ENCODE results near the gene PRKCB.
"Not testable (repeated sequence)": the region's sequence is repeated elsewhere in the genome, so short reads cannot be mapped to it uniquely, and the experiment has no call there.

PRKCB gene

GRCh38 chr16:23905027-23905426, 69.2 kb downstream of the PRKCB start:
- no peak for DNase-seq

- DNase-seq = peak; percentile 94
These were observed 71.7 kb downstream of the PRKCB start for GRCh38 chr16:23907457-23907902.

GRCh38 chr16:23907903-23908302, 72.1 kb downstream of the PRKCB start:
- no peak for DNase-seq

- DNase-seq = no peak
These were observed 73.0 kb downstream of the PRKCB start for GRCh38 chr16:23908790-23909189.

- DNase-seq = no peak
These were observed 74.1 kb downstream of the PRKCB start for GRCh38 chr16:23909792-23910418.

- DNase-seq = no peak
These were observed 79.3 kb downstream of the PRKCB start for GRCh38 chr16:23914946-23915530.

- not testable (repeated sequence) for DNase-seq
These were observed 80.8 kb downstream of the PRKCB start for GRCh38 chr16:23916552-23916951.

- DNase-seq = no peak
These were observed 81.8 kb downstream of the PRKCB start for GRCh38 chr16:23917621-23918020.

GRCh38 chr16:23920446-23920845, 84.7 kb downstream of the PRKCB start:
- no peak for DNase-seq

- no peak for DNase-seq
These were observed 85.1 kb downstream of the PRKCB start for GRCh38 chr16:23920899-23921298.

- no peak for DNase-seq
These were observed 86.6 kb downstream of the PRKCB start for GRCh38 chr16:23922406-23922805.

GRCh38 chr16:23924128-23924527, 88.3 kb downstream of the PRKCB start:
- DNase-seq = no peak

- no peak for DNase-seq
These were observed 92.0 kb downstream of the PRKCB start for GRCh38 chr16:23927796-23928195.

- DNase-seq = no peak
These were observed 93.5 kb downstream of the PRKCB start for GRCh38 chr16:23929237-23929636.

- DNase-seq = no peak
These were observed 94.1 kb downstream of the PRKCB start for GRCh38 chr16:23929856-23930255.

- DNase-seq = no peak
These were observed 95.0 kb downstream of the PRKCB start for GRCh38 chr16:23930791-23931190.

GRCh38 chr16:23931199-23931598, 95.4 kb downstream of the PRKCB start:
- no peak for DNase-seq

- not testable (repeated sequence) for DNase-seq
These were observed 97.9 kb downstream of the PRKCB start for GRCh38 chr16:23933650-23934049.

GRCh38 chr16:23934610-23935236, 98.9 kb downstream of the PRKCB start:
- no peak for DNase-seq

GRCh38 chr16:23940111-23940510, 104.3 kb downstream of the PRKCB start:
- no peak for DNase-seq

- DNase-seq = no peak
These were observed 105.2 kb downstream of the PRKCB start for GRCh38 chr16:23941025-23941424.

GRCh38 chr16:23941963-23942564, 106.3 kb downstream of the PRKCB start:
- no peak for DNase-seq

- DNase-seq = no peak
These were observed 107.8 kb downstream of the PRKCB start for GRCh38 chr16:23943604-23944003.

GRCh38 chr16:23944381-23944780, 108.6 kb downstream of the PRKCB start:
- DNase-seq = no peak

Measured in hematopoietic multipotent progenitor cell treated with erythropoietin and hydrocortisone succinate and interleukin-3 and kit ligand, for 6 days (in vitro differentiated cells).